Islet of Langerhans (tissue), 1 donor: ENCODE measurements around the gene VPS33B.
A peak's percentile ranks its signal among the peaks of the same experiment; 100 is the strongest.

ENCODE experiments used
- FAIRE-seq: peaks from one replicate; lab custom pipeline; 2011; peaks lifted over from hg19 to GRCh38; lab: Jason Lieb, UNC

Gene VPS33B

DNA sequence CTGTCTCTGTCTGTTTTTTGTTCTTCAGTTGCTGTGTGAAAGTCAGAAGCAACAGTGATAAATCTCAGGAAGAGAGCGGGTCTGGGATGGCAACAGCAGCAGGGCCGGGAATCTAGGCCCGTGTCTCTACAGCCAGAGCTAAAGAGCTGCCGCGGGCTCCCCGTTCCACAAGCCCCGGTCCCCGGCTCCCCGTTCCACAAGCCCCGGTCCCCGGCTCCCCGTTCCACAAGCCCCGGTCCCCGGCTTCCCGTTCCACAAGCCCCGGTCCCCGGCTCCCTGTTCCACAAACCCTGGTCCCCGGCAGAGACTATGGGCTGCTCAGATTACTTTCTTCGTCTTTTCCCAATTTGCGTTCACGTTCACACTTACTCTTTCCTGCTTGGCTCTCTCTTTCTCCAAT, 48.2 kb downstream of the VPS33B start:
- no peak for FAIRE-seq

DNA sequence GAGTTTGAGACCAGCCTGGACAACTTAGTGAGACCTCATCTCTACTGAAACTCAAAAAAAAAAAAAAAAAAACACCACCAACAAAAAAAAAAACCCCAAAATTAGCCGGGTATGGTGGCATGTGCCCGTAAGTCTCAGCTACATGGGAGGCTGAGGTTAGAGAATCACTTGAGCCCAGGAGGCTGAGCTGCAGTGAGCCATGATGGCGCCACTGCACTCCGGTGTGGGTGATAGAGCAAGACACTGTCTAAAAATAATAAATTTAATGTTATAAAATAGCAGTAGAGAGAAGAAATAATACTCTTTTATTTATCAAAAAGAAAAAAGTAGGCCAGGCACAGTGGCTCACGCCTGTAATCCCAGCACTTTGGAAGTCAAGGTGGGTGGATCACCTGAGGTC, 50.3 kb downstream of the VPS33B start:
- no peak for FAIRE-seq

DNA sequence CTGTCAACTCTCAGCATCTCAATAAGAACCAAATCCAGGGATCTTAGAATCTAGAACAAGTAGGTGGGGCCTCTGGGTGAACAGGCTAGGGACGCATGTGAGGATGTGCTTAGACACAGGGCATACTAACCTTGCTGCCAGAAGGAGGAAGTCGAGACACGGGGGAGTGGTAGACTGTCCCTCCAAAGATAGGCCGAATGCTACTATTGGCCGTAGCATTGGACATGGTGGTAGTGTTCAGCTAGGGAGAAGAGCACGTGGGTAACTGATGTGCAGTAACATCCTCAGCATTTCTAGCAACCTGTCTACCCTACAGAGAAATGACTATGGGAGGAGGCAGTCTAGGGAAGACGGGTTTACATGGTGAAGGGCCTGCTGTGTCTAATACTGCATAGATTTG, 52.1 kb downstream of the VPS33B start:
- no peak for FAIRE-seq

DNA sequence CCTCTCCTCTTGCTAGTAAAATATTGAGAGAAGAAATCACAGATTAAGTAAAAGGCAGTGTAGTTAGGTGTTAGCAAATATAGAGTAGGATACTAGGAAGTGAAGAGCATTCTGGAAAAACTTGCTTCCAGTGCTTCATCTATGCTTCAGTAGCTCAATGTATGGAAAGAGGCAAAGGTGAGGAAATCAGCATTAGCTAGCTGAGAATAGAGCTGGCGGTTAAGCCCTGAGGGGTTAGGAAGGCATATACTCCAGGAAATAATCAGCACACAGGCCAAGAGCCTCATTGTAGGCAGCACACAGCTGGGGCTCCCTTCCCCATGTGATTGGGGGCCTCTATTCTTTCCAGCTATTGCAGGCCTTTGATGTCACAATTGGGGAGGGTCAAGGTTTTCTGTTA, 54.0 kb downstream of the VPS33B start:
- no peak for FAIRE-seq

DNA sequence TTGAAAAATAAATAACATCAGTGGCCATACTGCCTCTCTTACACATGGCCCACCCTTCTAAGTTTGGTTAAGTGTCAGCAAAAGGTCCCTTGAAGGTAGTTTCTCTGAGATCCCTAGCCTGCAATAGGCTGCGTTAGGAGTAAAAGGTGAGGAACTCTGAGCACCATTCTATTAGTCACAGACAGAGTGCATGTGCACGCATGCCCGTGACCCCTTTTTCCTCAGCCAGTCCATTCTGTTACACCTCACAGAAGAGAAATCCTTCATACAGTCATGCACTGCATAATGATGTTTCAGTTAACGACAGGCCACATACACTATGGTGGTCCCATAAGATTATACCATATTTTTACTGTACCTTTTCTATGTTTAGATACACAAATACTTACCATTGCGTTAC, 55.2 kb downstream of the VPS33B start:
- no peak for FAIRE-seq

DNA sequence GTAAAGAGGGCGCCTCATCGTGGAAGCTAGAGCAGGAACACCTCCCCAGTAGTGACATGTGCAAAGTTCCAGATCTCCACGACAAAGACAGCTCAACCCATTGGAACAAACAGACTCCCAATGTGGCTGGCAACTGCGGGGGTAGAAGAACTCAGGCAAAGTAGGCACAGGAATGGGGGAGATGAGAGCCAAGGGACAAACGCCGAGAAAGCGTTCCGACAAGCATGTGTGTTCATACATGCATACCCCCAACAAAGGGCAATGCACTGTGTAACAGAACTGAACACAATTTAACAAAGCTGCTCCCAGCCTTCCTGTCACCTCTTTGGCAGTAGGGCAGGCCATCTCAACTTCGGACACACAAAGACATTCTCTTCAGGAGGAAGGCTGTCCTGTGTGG, 56.1 kb downstream of the VPS33B start:
- FAIRE-seq, result no peak

DNA sequence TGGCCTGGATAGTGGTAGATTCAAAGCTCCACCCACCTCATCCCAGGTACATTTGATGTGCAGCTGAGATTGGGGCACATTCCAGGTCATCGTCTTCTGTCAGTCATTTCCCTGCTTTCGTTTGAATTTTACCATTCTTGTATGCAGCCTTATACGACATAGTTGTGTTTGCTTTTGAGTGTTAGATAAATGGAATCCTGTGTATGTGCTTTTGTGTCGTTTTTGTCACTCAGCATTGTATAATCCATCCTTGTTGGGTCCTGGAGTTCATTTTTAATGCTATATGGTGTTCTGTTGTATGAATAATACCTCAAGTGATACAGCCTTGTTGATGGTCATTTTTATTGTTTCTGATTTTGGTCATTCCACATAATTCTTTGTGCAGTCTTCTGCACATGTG, 60.4 kb downstream of the VPS33B start:
- no peak for FAIRE-seq

DNA sequence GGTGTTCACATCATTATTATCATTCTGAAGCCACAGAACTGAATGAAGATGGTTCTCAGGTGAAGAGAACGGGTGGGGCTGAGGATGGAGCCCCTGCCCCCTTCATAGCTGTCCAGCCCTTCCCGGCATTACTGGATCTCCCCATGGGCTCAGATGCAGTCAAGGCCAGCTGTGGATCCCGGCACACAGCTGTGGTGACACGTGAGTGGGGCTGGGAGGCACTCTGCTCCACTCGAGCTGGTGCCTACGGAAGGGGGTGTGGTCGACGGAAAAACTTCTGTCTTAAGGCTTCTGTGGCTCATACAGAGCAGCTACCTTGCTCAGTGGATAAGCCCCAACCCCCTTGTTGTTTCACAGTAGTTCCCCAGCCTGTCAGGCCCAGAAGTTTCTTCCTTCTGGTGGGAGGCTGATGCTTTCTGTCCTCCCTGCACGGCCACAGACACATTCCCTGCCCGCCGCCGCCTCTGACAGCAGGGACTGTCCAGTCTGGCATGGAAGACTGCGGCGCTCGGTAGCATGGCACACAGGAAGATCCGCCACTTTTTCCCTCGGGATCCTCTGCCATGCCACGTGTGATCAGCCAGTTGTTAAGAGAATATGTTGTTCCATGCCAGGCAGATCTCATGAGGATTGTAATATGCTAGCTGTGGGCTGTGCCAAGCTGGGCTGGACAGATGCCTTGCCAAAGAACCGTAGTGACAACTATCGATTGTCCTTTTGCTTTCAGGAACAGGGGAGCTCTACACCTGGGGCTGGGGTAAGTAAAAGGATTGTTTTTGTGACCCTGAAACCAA, 61.9 kb downstream of the VPS33B start:
- no peak for FAIRE-seq

DNA sequence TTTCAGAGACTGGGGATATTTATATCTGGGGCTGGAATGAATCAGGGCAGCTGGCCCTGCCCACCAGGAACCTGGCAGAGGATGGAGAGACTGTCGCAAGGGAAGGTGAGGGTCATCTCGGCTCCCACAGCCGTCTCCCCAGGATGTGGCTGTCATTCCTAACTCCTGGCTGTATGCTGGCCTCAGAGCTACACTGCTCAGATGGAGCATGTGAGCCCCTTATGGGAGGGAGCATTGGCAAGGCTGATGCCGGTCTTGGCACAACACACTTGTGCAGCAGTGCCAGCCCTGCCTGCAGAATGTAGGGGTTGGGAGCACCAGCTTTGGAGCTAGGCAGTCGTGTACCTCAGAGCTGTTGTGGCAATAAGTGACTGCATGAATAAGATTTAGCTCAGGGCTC, 62.5 kb downstream of the VPS33B start:
- FAIRE-seq, result no peak

DNA sequence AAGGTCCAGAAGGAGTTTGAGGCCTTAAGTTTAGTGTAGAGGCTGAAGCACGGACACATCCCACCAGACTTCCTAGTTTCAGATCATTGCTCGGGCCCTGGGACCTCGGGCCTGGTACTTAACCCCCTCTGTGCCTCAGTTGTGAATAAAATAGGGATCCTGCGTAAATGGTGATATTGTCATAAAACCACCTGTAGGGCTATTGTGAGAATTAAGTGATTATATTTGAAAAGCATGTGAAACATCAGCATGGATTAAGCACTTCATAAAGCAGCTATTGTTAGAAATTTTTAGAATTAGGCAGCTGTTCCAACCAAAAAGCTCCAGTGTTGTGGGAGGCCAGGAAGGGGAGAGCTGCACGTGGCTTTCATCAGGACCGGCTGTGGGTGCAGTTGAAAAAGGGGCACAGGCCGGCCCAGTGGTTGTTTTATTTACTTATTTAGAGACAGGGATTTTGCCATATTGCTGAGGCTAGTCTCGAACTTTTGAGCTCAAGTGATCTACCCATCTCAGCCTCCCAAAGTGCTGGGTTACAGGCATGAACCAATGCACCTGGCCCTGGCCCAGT, 63.3 kb downstream of the VPS33B start:
- FAIRE-seq, result no peak

DNA sequence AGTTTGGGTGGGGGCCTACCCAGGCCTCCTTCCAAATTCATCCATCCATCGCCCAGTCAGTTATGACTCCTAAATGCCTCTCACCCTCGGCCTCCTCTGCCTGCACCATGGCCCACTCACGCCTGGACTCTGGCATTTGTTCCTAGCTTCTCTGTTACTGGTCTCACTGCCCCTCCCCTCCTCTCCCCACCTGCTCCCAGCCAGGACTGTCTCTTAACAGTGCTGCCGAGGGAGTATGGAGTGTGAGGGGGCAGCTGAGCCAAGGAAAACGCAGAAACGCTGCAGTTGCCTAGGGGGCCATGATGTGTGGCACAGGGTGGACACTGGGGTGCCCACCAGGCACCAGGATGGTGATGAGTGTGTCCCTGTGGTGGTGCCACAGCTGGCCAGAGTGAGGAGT, 64.6 kb downstream of the VPS33B start:
- no peak for FAIRE-seq

DNA sequence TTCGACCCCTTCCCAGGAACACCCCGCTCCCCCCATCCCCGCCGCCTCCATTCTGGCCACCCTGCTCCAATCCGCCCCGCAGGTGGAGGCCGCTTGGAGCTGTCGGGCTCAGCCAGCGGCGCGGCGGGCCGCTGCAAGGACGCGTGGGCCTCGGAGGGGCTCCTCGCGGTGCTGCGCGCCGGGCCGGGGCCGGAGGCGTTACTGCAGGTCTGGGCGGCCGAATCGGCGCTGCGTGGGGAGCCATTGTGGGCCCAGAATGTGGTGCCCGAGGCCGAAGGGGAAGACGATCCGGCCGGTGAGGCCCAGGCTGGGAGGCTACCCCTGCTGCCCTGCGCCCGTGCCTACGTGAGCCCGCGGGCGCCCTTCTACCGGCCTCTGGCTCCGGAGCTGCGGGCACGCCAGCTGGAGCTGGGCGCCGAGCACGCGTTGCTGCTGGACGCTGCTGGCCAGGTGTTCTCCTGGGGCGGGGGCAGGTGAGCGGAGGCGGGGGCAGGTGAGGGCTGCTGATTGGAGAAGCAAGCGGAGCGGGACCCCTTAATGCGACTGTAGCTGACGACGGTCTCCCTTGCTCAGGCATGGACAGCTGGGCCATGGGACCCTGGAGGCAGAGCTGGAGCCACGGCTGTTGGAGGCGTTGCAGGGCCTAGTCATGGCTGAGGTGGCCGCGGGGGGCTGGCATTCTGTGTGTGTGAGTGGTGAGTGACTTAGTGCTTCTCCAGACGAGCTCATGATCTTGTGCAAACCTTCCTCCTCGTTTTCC, 65.2 kb downstream of the VPS33B start:
- FAIRE-seq, result no peak

DNA sequence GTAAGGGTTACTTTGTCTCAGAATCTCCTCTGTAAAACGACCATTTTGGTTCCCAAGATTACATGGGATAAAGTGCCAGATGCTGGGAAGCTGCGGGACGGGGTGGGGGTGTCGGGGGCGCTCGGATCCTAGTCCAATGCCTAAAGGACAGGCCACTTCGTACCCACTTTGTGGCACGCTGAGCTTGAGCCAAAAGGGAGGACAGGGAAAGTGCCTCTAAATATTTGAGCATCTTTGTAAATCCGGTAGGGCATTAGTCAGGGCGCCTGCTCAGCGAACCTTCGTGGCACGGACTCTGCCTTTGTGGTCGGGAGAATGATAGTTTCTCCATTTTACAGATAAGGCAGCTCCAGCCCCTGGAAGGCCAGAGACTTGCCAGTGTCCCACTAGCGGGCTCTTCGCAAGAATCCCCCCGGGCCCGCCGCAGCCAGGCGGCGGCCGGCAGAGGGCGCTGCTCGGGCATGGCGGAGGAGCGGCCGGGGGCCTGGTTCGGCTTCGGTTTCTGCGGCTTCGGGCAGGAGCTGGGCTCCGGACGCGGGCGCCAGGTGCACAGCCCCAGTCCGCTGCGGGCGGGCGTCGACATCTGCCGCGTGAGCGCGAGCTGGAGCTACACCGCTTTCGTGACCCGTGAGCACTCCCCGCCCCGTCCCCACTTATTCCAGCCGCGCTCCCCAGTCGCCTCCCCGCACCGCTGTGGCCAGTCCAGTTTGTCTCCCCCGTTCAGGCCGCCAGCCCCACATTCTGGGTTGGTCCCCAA, 65.9 kb downstream of the VPS33B start:
- FAIRE-seq, result no peak

DNA sequence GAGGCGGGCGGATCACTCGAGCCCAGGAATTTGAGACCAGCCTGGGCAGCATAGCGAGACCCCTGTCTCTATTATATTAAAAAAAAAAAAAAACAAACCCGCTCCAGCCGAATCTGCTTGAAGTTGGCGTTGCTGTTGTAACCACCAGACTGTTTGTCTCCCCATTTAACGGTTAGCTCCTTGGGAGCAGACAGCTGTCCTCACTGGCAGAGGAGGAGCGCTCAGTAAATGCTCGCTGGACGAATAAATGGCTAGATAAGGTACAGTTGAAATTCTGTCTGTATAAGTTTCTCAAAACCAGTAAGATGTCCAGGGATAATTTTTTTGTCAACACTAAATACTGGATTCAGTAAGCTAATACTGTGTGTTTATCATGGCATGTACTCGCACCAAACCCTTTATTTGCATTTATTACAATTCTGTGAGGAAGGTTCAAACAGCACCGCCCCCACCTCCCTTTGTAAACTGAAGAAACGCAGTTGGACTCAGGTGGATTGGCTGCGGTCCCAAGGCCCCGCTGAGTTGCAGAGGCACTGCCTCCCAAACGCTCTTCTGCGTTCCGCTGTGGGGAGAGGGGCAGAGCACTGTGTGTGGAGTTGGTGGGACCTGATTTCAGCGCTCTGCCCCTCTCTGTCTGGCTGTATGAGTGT, 66.6 kb downstream of the VPS33B start:
- no peak for FAIRE-seq

DNA sequence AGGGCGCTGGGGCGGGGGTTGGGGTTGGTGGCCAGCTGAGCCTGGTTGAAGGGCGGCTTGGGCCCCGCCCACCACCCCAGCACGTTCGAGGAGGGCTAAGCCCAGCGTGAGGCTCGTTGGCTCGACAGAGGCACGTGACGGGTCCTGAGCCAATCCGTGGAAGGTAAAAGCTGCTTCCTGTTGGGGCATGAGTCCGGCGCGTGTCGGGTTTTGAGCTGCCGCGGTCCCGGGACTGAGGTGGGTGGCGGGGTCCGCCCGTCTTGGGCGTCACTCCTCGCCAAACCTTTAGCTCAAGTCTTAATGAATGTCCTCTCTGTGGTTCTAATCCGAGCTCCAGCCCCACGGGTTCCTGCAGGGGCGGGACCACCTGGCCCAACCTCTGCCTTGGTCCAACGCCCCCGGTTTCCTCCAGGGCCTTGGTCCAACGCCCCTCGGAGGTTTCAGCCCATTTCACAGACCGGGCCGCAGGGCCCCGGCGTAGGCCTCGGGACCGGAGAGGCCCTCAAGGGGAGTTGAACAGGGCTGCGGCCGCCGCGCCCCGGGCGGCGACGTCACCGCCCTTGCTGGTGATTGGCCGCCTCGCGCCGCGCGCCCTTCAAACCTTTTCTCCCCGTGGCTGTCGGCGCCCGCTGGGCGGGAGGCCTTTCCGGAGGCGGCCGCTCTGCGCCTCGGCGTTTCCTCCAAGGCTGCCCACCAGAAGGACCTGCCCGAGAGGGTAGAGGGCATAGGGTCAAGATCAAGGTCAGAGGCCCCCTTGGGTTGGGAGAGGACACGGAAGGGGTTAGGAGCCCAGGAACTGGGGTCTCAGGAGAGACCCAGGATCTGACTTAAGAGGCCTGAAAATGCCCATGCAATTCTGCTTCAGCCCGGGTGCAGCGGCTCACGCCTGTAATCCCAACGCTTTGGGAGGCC, 67.4 kb downstream of the VPS33B start, which contains the start of gene RCCD1:
Gene RCCD1, plus strand, starts transcription at position 173 of the 912 bp plus-strand sequence. CDS start 1,851 bp downstream, outside the sequence.
- peak; percentile 87 for FAIRE-seq

DNA sequence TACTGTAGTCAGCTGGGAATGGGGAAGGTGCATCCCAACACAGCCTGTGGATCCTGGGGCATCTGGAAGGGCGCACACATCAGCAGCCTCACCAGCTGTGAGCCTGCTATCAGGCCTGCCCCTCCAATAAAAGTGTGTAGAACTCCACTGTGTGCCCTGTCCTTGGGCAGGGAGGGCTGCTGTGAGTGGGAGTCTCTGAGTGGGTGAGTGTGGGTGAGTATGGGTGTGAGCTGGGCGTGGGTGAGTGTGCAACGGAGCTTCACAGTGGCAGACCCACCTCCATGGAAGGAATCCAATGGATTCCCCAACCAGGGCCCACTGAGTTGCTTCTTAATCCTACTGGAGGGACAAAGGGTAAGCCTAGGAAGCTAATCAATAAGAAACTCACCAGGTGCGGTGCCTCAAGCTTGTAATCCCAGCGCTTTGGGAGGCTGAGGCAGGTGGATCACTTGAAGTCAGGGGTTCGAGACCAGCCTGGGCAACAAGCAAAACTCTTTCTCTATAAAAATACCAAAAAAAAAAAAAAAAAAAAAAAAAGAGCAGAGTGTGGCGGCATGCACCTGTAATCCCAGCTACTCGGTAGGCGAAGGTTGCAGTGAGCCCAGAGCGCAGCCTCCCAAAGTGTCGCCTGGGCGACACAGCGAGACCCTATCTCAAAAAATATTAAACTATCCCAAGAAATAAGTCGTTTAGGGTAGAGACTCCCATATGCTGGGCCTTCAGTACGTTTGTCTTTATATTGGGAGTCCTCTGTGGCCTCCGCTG, 68.3 kb downstream of the VPS33B start:
- FAIRE-seq, result no peak

DNA sequence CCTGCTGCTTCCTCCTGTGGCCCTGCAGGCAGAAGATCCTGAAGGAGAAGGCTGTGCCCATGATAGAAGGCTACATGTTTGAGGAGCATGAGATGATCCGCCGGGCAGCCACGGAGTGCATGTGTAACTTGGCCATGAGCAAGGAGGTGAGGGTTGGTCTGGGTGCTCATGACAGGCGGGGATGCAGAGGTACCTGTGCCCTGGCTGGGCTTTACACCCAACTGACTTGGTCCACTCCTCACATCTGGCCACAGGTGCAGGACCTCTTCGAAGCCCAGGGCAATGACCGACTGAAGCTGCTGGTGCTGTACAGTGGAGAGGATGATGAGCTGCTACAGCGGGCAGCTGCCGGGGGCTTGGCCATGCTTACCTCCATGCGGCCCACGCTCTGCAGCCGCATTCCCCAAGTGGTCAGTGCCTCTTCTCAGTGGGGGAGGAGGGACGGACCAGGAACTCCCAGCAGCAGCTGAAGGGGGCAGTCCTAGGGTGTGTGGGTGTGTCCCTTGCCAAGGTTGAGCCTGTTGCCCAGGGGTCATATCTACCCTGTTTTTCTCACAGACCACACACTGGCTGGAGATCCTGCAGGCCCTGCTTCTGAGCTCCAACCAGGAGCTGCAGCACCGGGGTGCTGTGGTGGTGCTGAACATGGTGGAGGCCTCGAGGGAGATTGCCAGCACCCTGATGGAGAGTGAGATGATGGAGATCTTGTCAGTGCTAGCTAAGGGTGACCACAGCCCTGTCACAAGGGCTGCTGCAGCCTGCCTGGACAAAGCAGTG, 69.3 kb downstream of the VPS33B start:
- FAIRE-seq, result no peak

DNA sequence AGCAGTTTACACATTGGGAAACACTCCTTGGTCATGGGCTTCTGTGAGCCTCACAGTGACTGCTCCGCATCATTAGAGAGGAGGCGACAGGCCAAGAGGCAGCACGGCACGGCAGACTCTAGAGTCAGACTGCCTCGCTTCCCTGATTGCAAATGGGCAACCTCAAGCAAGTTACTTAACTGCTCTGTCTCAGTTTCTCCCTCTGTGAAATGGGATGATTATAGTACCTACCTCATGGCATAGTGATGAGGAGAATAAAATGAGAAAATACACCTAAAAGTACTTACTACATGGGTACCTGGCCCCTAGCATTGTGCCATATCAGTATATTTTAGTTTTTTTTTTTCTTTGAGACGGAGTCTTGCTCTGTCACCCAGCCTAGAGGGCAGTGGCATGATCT, 71.7 kb downstream of the VPS33B start:
- no peak for FAIRE-seq

DNA sequence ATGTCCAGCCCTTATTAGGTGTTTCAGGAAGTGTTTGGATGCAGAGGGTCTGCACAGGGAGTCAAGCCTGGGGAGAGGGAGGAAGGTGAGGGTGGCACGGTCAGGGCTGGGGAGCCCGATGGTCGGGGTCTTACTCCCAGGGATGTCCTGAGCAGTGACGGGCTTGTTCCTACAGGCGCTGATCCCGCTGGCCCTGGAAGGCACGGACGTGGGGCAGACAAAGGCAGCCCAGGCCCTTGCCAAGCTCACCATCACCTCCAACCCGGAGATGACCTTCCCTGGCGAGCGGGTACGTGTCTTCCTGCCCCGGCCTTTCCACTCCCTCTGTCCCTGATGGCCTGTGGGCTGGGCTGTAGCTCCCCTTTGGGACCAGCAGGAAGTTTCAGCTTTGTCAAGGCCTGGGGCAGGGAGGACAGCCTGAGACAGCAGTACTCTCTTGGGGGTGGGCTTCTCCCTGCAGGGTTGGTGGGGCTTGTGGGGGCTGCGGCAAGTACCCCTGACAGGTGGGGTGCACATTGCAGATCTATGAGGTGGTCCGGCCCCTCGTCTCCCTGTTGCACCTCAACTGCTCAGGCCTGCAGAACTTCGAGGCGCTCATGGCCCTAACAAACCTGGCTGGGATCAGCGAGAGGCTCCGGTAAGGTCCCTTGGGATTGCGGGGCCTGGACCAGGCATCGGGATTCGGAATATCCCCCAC, 72.3 kb downstream of the VPS33B start:
- FAIRE-seq, result no peak
